ENCODE measurements around the gene MED28.
"Not testable (repeated sequence)": the region's sequence is repeated elsewhere in the genome, so short reads cannot be mapped to it uniquely, and the experiment has no call there.

MED28 gene

DNA sequence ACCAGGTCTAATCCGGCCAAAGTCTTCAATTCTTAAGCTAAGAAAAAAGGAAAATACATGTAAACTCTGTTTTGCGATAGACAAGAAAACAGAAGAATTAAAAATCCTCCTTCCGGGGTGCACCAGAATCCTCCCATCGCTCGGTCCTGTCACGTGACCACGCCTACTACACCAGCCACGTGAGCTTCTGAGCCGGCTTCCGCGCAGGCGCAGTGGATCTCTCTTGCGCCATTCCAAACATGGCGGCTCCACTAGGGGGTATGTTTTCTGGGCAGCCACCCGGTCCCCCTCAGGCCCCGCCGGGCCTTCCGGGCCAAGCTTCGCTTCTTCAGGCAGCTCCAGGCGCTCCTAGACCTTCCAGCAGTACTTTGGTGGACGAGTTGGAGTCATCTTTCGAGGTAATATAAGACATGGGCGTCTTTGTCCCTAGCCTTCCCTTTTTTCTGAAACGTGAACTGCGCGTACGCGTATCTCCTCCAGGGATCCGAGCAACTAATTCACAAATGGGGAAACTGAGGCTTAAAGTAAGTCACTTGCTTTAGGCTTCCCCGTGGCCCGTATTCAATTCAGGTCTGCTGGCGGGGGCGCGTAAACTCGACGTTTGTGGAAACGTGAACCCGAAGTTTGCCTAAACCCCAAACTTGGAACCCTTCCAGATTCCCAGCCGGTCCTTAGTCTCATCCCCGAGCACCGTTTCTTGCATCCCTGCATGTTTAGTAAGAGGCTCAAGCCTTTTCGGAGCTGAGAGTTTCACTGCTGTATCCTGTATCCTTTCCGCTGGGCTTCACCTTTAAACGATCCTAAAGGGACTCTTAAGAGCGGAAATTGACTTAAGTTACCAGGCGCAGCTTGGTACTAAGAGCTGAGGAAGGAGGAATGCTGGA is at the start of gene MED28:
MED28 (plus strand) TSS at position 226 of the 884 bp plus-strand sequence; CDS start at position 240, 14 bp downstream.
- DNase-seq (ENCODE audit: low spot score), result peak; percentile 99

- no peak for DNase-seq (ENCODE audit: low spot score)
Measured at GRCh38 chr4:17565846-17566245, 48.6 kb upstream of the MED28 start.

DNA sequence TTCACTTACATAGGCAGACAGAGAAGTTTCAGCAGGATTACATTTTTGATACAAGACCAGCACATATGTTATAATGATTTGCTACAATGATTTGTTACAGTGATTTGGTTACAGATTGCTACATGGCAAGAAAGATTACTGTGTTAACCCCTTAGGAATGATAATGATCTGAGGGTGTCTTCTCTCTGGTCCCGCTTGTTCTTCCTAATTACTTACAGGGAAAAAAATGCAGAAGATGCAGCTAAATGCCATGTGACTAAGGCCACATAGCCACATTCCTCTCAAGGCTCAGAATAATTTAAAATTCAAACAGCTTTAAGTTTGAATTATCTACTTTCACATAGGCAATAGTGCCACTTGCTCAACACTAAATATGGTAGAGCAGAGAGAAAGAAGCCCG is 47.2 kb upstream of the MED28 start:
- DNase-seq (ENCODE audit: low spot score), result no peak

DNA sequence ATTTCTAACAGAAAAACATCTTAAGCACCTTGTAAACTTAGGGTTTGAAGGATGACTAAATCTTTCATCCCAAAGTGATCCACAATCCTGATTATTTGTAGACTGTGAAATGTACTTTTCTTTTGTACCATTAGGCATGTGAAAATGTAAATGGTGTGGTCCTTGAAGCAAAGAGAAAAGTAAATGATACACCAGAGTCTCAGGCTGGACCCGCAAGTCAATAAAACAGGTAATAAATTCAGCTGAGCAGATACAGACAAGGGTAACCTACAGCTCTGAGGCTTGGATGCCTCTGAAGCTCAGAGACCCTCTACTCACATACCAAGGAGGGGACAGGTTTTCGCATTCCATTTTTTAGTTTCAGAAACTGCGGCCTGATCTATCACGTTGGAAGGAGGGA is 40.2 kb upstream of the MED28 start:
- no peak for DNase-seq (ENCODE audit: low spot score)

DNA sequence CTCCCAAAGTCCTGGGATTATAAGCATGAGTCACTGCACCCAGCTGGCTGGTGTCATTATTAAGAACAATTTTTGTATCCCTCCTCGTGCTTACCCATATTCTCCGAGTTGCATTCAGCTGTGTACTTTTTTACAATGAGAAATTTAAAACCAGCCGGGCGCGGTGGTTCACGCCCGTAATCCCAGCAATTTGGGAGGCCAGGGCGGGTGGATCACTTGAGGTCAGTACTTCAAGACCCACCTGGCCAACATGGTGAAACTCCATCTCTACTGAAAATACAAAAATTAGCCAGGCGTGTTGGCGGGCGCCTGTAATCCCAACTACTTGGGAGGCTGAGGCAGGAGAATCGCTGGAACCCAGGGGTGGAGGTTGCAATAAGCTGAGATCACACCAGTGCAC is 39.3 kb upstream of the MED28 start:
- not testable (repeated sequence) for DNase-seq (ENCODE audit: low spot score)

DNA sequence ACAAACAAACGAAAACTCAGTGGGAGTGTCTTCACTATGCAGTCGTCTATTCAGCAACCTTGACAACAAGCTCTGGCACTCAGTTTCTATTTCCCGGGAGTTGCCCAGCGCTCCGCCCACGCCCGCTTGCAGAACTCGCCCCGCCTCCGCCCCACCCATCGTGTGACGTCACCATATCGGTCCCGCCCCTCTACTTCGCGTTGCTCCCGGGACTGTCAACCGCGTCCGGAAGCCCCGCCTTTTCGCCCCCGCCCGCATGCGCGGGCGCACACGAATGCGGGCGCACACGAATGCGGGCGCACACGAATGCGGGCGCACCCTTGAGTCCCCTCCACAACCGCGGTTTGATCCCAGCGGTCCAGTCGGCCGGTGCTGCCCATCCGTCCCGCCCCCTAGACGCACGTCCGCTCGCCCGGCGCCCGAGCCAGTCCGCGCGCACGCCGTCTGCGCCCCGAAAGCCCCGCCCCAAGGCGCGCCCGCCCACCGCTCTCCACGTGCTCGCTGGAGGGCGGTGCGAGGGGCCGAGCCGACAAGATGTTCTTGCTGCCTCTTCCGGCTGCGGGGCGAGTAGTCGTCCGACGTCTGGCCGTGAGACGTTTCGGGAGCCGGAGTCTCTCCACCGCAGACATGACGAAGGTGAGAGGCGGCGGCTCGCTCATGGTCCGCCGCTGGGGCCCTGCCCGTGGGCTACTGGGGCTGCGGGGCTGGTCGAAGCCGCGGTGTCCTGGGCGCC is 37.3 kb upstream of the MED28 start, which contains the start of gene LAP3:
LAP3 (plus strand) TSS at position 267 of the 733 bp plus-strand sequence; CDS start at position 535, 268 bp downstream.
- DNase-seq (ENCODE audit: low spot score), result peak; percentile 99

GRCh38 chr4:17577665-17578481 is 36.6 kb upstream of the MED28 start:
- peak; percentile 45 for DNase-seq (ENCODE audit: low spot score)

- no peak for DNase-seq (ENCODE audit: low spot score)
Measured at GRCh38 chr4:17578482-17578891, 36.0 kb upstream of the MED28 start.

- DNase-seq (ENCODE audit: low spot score), result peak; percentile 33
Measured at GRCh38 chr4:17580969-17581368, 33.5 kb upstream of the MED28 start.

- no peak for DNase-seq (ENCODE audit: low spot score)
Measured at GRCh38 chr4:17583276-17583675, 31.2 kb upstream of the MED28 start.

DNA sequence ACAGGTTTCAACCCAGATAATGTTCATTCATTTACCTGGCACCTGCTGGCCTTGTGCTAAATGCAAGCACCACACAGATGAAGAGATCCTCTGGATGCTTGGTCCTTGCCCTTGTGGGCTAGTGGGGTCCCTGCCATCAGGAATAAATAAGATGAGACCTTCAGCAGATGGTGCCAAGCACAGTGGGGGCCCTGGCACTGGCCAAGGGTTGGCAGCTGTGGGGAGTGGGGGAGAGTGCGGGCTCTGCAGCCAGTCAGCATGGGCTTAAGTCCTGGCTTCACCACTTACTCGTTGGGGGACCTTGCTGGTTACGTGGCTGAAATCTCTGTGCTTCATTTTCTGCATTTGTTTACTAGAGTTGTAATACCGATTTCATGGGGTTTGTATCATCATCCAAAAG is 30.5 kb upstream of the MED28 start:
- DNase-seq (ENCODE audit: low spot score), result no peak

DNA sequence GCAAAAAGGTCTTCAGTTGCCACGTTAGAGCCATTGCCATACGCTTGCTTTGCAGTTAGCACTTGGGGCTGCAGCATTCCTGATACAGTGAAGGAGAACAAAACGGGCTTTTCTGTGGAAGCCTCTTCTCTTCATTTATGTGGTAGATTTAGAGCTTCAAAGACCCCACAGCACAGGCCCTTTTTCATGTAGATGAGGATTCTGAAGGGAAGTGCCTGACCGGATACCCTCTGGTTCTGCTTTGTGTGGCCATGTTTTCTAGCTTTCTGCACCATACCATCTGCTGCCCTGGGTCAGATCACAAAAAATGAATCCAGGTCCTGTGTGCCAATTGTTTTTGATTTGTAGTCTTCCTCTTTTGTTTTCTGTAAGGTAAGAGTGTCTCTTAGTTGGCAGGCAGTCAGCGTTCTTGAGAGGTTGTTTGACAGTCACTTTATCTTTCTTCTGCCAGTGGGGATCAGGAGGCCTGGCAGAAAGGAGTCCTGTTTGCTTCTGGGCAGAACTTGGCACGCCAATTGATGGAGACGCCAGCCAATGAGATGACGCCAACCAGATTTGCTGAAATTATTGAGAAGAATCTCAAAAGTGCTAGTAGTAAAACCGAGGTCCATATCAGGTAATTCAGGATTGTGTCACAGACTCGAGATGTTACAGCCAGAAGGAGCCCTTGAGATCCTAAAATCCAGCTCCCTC is 29.8 kb upstream of the MED28 start:
- no peak for DNase-seq (ENCODE audit: low spot score)

GRCh38 chr4:17587094-17587822 is 27.2 kb upstream of the MED28 start:
- no peak for DNase-seq (ENCODE audit: low spot score)

DNA sequence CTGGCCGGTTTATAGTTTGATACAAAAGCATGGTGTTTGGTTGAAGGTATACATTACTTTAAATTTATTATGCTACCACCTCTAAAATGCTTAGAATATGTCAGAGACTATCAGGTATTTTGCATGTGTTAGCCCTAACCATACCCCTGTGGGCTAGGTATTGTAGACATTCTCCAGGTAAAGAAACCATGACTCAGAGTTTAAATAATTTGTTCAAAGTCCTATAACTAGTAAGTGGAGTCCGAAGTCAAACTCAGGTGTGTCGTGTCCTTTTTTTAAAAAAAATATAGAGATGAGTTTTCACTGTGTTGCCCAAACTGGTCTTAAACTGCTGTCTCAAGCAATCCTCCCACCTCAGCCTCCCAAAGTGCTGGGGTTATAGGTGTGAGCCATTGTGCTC is 25.1 kb upstream of the MED28 start:
- DNase-seq (ENCODE audit: low spot score), result no peak

- no peak for DNase-seq (ENCODE audit: low spot score)
Measured at GRCh38 chr4:17595471-17596005, 18.9 kb upstream of the MED28 start.

GRCh38 chr4:17597517-17597916 is 16.9 kb upstream of the MED28 start:
- no peak for DNase-seq (ENCODE audit: low spot score)

GRCh38 chr4:17599826-17600225 is 14.6 kb upstream of the MED28 start:
- DNase-seq (ENCODE audit: low spot score), result peak; percentile 49

DNA sequence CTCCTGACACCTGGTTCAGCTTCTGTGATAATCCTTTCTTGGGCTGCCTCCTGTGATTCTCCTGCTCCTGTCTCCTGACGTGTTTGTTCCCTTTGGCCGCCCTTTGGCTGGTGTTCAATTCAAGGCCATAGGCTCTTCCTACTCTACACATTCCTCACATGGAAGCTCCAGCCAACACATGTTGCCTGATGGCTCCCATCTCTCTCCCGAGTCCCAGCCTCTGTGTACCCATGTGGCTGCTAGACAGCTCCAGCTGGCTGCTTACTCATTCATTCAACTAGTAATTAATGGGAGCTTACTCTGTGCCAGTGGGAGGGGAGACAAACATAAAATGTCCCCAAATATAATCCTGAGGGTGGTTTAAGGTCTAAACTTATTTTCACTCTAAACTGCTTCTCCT is 9.2 kb upstream of the MED28 start:
- no peak for DNase-seq (ENCODE audit: low spot score)

DNA sequence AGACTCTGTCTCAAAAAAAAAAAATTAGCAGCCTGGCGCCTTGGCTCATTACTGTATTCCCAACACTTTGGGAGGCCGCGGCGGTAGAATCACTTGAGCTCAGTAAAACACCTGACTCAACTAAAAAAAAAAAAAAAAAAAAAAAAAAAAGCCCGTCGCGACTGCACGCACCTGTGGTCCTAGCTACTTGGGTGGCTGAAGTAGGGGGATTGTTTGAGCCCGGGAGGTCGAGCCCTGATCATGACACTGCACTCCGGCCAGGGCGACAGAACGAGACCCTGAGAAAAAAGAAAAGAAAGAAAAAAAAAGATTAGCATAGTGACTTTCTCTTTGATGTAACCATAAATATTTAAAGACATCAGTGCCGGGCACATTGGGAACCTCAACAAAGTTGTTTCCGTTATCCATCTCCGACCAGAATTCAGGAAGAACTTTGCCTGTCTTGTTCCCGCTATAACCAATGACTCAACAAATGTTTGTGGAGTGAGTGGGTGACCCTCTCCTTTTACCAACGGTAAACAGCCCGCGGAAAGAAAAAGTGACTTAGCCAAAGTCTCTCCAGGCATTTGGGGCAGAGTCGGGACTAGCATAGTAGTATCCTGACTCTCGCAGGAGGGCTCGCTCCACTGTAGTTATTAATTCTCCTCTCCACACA is 553 bp upstream of the MED28 start:
- DNase-seq (ENCODE audit: low spot score), result peak; percentile 73

- DNase-seq (ENCODE audit: low spot score), result no peak
Measured at GRCh38 chr4:17616283-17616682, 1.8 kb downstream of the MED28 start.

All from AG20443 (cell line).